Measurements from ENCODE around the gene MINDY4.

The MINDY4 gene

GRCh38 chr7:30866939-30867338, 95.7 kb downstream of the MINDY4 start:
- WGBS (ENCODE audit: insufficient coverage, insufficient read length): no CpG with 5 or more reads among the region's 7 CpGs
- no peaks in the 10 kb centered on the region for H3K27me3 ChIP-seq (ENCODE audit: control insufficient read depth, insufficient read depth, low read length)
- no peak overlapping the region for H3K4me3 ChIP-seq (ENCODE audit: low read length)
- H3K36me3 ChIP-seq (ENCODE audit: control insufficient read depth, insufficient read depth, low read length): no peaks in the 10 kb centered on the region
- H3K4me1 ChIP-seq (ENCODE audit: control insufficient read depth, insufficient read depth, low read length): 0 out of 2 replicates have a peak, but pooled peaks cover 1% of the 10 kb centered on the region
- no peak for DNase-seq (ENCODE audit: low read depth, low spot score)
- H3K9me3 ChIP-seq (ENCODE audit: control insufficient read depth, insufficient read depth, low read length): no peaks in the 10 kb centered on the region
- H3K27ac ChIP-seq (ENCODE audit: low read length): no peak overlapping the region

GRCh38 chr7:30867483-30867882, 96.3 kb downstream of the MINDY4 start:
- Histone ChIP-seq H3K27me3 (ENCODE audit: control insufficient read depth, insufficient read depth, low read length) (no peaks in the 10 kb centered on the region), H3K9me3 (ENCODE audit: control insufficient read depth, insufficient read depth, low read length) (no peaks in the 10 kb centered on the region), H3K27ac (ENCODE audit: low read length) (no peak overlapping the region), H3K4me1 (ENCODE audit: control insufficient read depth, insufficient read depth, low read length) (0 out of 2 replicates have a peak, but pooled peaks cover 1% of the 10 kb centered on the region), H3K4me3 (ENCODE audit: low read length) (no peak overlapping the region), H3K36me3 (ENCODE audit: control insufficient read depth, insufficient read depth, low read length) (no peaks in the 10 kb centered on the region)
- no peak for DNase-seq (ENCODE audit: low read depth, low spot score)
- WGBS (ENCODE audit: insufficient coverage, insufficient read length): no CpG with 5 or more reads among the region's 1 CpG

GRCh38 chr7:30869794-30870611, 98.8 kb downstream of the MINDY4 start:
- H3K4me1 ChIP-seq (ENCODE audit: control insufficient read depth, insufficient read depth, low read length): 0 out of 2 replicates have a peak, but pooled peaks cover 1% of the 10 kb centered on the region
- no peaks in the 10 kb centered on the region for H3K9me3 ChIP-seq (ENCODE audit: control insufficient read depth, insufficient read depth, low read length)
- no peak overlapping the region for H3K4me3 ChIP-seq (ENCODE audit: low read length)
- no peaks in the 10 kb centered on the region for H3K27me3 ChIP-seq (ENCODE audit: control insufficient read depth, insufficient read depth, low read length)
- WGBS (ENCODE audit: insufficient coverage, insufficient read length): no CpG with 5 or more reads among the region's 13 CpGs
- H3K27ac ChIP-seq (ENCODE audit: low read length): no peak overlapping the region
- no peaks in the 10 kb centered on the region for H3K36me3 ChIP-seq (ENCODE audit: control insufficient read depth, insufficient read depth, low read length)
- no peak for DNase-seq (ENCODE audit: low read depth, low spot score)

GRCh38 chr7:30870821-30871518, 99.8 kb downstream of the MINDY4 start:
- Histone ChIP-seq H3K4me3 (ENCODE audit: low read length) (no peak overlapping the region), H3K27ac (ENCODE audit: low read length) (no peak overlapping the region), H3K9me3 (ENCODE audit: control insufficient read depth, insufficient read depth, low read length) (no peaks in the 10 kb centered on the region), H3K36me3 (ENCODE audit: control insufficient read depth, insufficient read depth, low read length) (no peaks in the 10 kb centered on the region), H3K4me1 (ENCODE audit: control insufficient read depth, insufficient read depth, low read length) (0 out of 2 replicates have a peak, but pooled peaks cover 1% of the 10 kb centered on the region), H3K27me3 (ENCODE audit: control insufficient read depth, insufficient read depth, low read length) (no peaks in the 10 kb centered on the region)
- no CpG with 5 or more reads among the region's 10 CpGs for WGBS (ENCODE audit: insufficient coverage, insufficient read length)
- DNase-seq (ENCODE audit: low read depth, low spot score): no peak

- Histone ChIP-seq H3K27me3 (ENCODE audit: control insufficient read depth, insufficient read depth, low read length) (no peaks in the 10 kb centered on the region), H3K4me3 (ENCODE audit: low read length) (no peak overlapping the region), H3K27ac (ENCODE audit: low read length) (no peak overlapping the region), H3K4me1 (ENCODE audit: control insufficient read depth, insufficient read depth, low read length) (peaks cover 5% of the 10 kb centered on the region; the same call in 1 of the 2 replicates), H3K9me3 (ENCODE audit: control insufficient read depth, insufficient read depth, low read length) (no peaks in the 10 kb centered on the region), H3K36me3 (ENCODE audit: control insufficient read depth, insufficient read depth, low read length) (no peaks in the 10 kb centered on the region)
- no peak for DNase-seq (ENCODE audit: low read depth, low spot score)
- no CpG with 5 or more reads among the region's 5 CpGs for WGBS (ENCODE audit: insufficient coverage, insufficient read length)
Observed at GRCh38 chr7:30871655-30872054, 100.4 kb downstream of the MINDY4 start.

- Histone ChIP-seq H3K4me1 (ENCODE audit: control insufficient read depth, insufficient read depth, low read length) (peaks cover 5% of the 10 kb centered on the region; the same call in 1 of the 2 replicates), H3K4me3 (ENCODE audit: low read length) (no peak overlapping the region), H3K27ac (ENCODE audit: low read length) (no peak overlapping the region), H3K9me3 (ENCODE audit: control insufficient read depth, insufficient read depth, low read length) (no peaks in the 10 kb centered on the region), H3K27me3 (ENCODE audit: control insufficient read depth, insufficient read depth, low read length) (no peaks in the 10 kb centered on the region), H3K36me3 (ENCODE audit: control insufficient read depth, insufficient read depth, low read length) (no peaks in the 10 kb centered on the region)
- WGBS (ENCODE audit: insufficient coverage, insufficient read length): no CpG with 5 or more reads among the region's 2 CpGs
- DNase-seq (ENCODE audit: low read depth, low spot score): no peak
Observed at GRCh38 chr7:30873207-30873606, 102.0 kb downstream of the MINDY4 start.

- no peak for DNase-seq (ENCODE audit: low read depth, low spot score)
- Histone ChIP-seq H3K27ac (ENCODE audit: low read length) (no peak overlapping the region), H3K9me3 (ENCODE audit: control insufficient read depth, insufficient read depth, low read length) (no peaks in the 10 kb centered on the region), H3K4me1 (ENCODE audit: control insufficient read depth, insufficient read depth, low read length) (peaks cover 5% of the 10 kb centered on the region; the same call in 1 of the 2 replicates), H3K36me3 (ENCODE audit: control insufficient read depth, insufficient read depth, low read length) (no peaks in the 10 kb centered on the region), H3K27me3 (ENCODE audit: control insufficient read depth, insufficient read depth, low read length) (no peaks in the 10 kb centered on the region), H3K4me3 (ENCODE audit: low read length) (no peak overlapping the region)
- no CpG with 5 or more reads among the region's 6 CpGs for WGBS (ENCODE audit: insufficient coverage, insufficient read length)
Observed at GRCh38 chr7:30873656-30874055, 102.4 kb downstream of the MINDY4 start.

GRCh38 chr7:30874656-30875302, 103.6 kb downstream of the MINDY4 start:
- no CpG with 5 or more reads among the region's 5 CpGs for WGBS (ENCODE audit: insufficient coverage, insufficient read length)
- Histone ChIP-seq H3K27ac (ENCODE audit: low read length) (no peak overlapping the region), H3K9me3 (ENCODE audit: control insufficient read depth, insufficient read depth, low read length) (no peaks in the 10 kb centered on the region), H3K27me3 (ENCODE audit: control insufficient read depth, insufficient read depth, low read length) (no peaks in the 10 kb centered on the region), H3K4me1 (ENCODE audit: control insufficient read depth, insufficient read depth, low read length) (peaks cover 9% of the 10 kb centered on the region), H3K36me3 (ENCODE audit: control insufficient read depth, insufficient read depth, low read length) (no peaks in the 10 kb centered on the region), H3K4me3 (ENCODE audit: low read length) (no peak overlapping the region)
- DNase-seq (ENCODE audit: low read depth, low spot score): no peak

- no peak overlapping the region for H3K27ac ChIP-seq (ENCODE audit: low read length)
- DNase-seq (ENCODE audit: low read depth, low spot score): no peak
- no peaks in the 10 kb centered on the region for H3K27me3 ChIP-seq (ENCODE audit: control insufficient read depth, insufficient read depth, low read length)
- no peaks in the 10 kb centered on the region for H3K36me3 ChIP-seq (ENCODE audit: control insufficient read depth, insufficient read depth, low read length)
- no CpG with 5 or more reads among the region's 9 CpGs for whole genome bisulfite sequencing (ENCODE audit: insufficient coverage, insufficient read length)
- peaks cover 11% of the 10 kb centered on the region for H3K4me1 ChIP-seq (ENCODE audit: control insufficient read depth, insufficient read depth, low read length)
- no peak overlapping the region for H3K4me3 ChIP-seq (ENCODE audit: low read length)
- H3K9me3 ChIP-seq (ENCODE audit: control insufficient read depth, insufficient read depth, low read length): no peaks in the 10 kb centered on the region
Observed at GRCh38 chr7:30877015-30877769, 106.0 kb downstream of the MINDY4 start.

GRCh38 chr7:30877993-30878392, 106.8 kb downstream of the MINDY4 start:
- H3K4me1 ChIP-seq (ENCODE audit: control insufficient read depth, insufficient read depth, low read length): peaks cover 11% of the 10 kb centered on the region
- no peak for DNase-seq (ENCODE audit: low read depth, low spot score)
- no peak overlapping the region for H3K27ac ChIP-seq (ENCODE audit: low read length)
- no CpG with 5 or more reads among the region's 5 CpGs for WGBS (ENCODE audit: insufficient coverage, insufficient read length)
- no peaks in the 10 kb centered on the region; the same call in 1 of the 2 replicates for H3K36me3 ChIP-seq (ENCODE audit: control insufficient read depth, insufficient read depth, low read length)
- no peaks in the 10 kb centered on the region for H3K27me3 ChIP-seq (ENCODE audit: control insufficient read depth, insufficient read depth, low read length)
- no peak overlapping the region for H3K4me3 ChIP-seq (ENCODE audit: low read length)
- no peaks in the 10 kb centered on the region for H3K9me3 ChIP-seq (ENCODE audit: control insufficient read depth, insufficient read depth, low read length)

Data from iPS DF 6.9 (cell line).